Erythroblast (primary cell): ENCODE results near the gene MTHFD1L.

Source experiments
- GATA1 ChIP-seq: IDR thresholded peaks from 2 replicates; pipeline ENCODE4 v1.6.1; 2011; ENCODE audit warnings: low read depth, mild to moderate bottlenecking, control low read depth, low read length, moderate library complexity
- POLR2A ChIP-seq: IDR thresholded peaks from 2 replicates; pipeline ENCODE4 v1.6.1; 2011; ENCODE audit warnings: mild to moderate bottlenecking, low read length

GRCh38 chr6:150863213-150863928, 2.1 kb upstream of the MTHFD1L start:
- TF ChIP-seq POLR2A (no peak), GATA1 (no peak)
